CD4-positive, alpha-beta memory T cell (primary cell): ENCODE results near the gene FAM50B. TPM values are rescaled to one million over a fixed set of nuclear protein-coding genes. Genes with fewer than 3 reads are reported as not detected.

ENCODE experiments used
- CTCF ChIA-PET: fragments of 350-600 bp; sonication (Branson Sonifier 250); formaldehyde crosslinking; loops from one replicate; lab custom pipeline; 2021; ENCODE audit warnings: inconsistent platforms; ENCODE audit not compliant: partially characterized antibody; lab: Charles Lee
- POLR2A ChIA-PET: fragments of 350-600 bp; sonication (Branson Sonifier 250); formaldehyde crosslinking; loops from one replicate; lab custom pipeline; 2021; ENCODE audit not compliant: partially characterized antibody; lab: Charles Lee
- DNase-seq, 5 donors: peaks; one replicate each; pipeline versions ENCODE4 v3.0.0 to v3.0.0-alpha.2; 2020 to 2022; ENCODE audit warnings: mixed read lengths in 1 of 5
- H3K27ac ChIP-seq: one replicate; pipeline ENCODE4 v1.7.0; 2013; ENCODE audit warnings: low read depth, low read length
- H3K27me3 ChIP-seq: 2 replicates; pipeline ENCODE4 v1.7.0; 2013; ENCODE audit warnings: mild to moderate bottlenecking, low read length, moderate library complexity; ENCODE audit not compliant: insufficient read depth
- H3K36me3 ChIP-seq: 2 replicates; pipeline ENCODE4 v1.7.0; 2013; ENCODE audit warnings: mild to moderate bottlenecking, low read length, moderate library complexity; ENCODE audit not compliant: insufficient read depth
- H3K4me1 ChIP-seq: 2 replicates; pipeline ENCODE4 v1.7.0; 2013; ENCODE audit warnings: mild to moderate bottlenecking, low read length, moderate library complexity; ENCODE audit not compliant: insufficient read depth
- H3K4me3 ChIP-seq, 2 donors: one replicate each; pipeline ENCODE4 v1.7.0; 2013; ENCODE audit warnings: low read length in 2 of 2, mild to moderate bottlenecking in 1 of 2
- H3K9me3 ChIP-seq, 2 donors: one replicate each; pipeline ENCODE4 v1.7.0; 2013; ENCODE audit warnings: low read length in 2 of 2, control low read depth in 1 of 2; ENCODE audit not compliant: control insufficient read depth in 1 of 2
- H3K27ac Mint-ChIP-seq, 7 donors: one replicate each; pipeline ENCODE4 v1.8.0; 2020 to 2021; ENCODE audit warnings: mixed read lengths in 7 of 7, mild to moderate bottlenecking in 6 of 7, inconsistent platforms in 3 of 7, moderate library complexity in 3 of 7
- H3K27me3 Mint-ChIP-seq, 2 donors: one replicate each; pipeline ENCODE4 v1.8.0; 2020 to 2021; ENCODE audit warnings: mixed read lengths in 2 of 2
- H3K36me3 Mint-ChIP-seq, 2 donors: one replicate each; pipeline ENCODE4 v1.8.0; 2020 to 2021; ENCODE audit warnings: mixed read lengths in 2 of 2, inconsistent platforms in 1 of 2, mild to moderate bottlenecking in 1 of 2
- H3K4me1 Mint-ChIP-seq, 4 donors: one replicate each; pipeline ENCODE4 v1.8.0; 2020 to 2021; ENCODE audit warnings: mixed read lengths in 4 of 4, mild to moderate bottlenecking in 1 of 4
- H3K4me3 Mint-ChIP-seq, 8 donors: one replicate each; pipeline ENCODE4 v1.8.0; 2020 to 2021; ENCODE audit warnings: mixed read lengths in 8 of 8, mild to moderate bottlenecking in 7 of 8, moderate library complexity in 6 of 8, inconsistent platforms in 3 of 8
- H3K9me3 Mint-ChIP-seq, 8 donors: one replicate each; pipeline ENCODE4 v1.8.0; 2020 to 2021; ENCODE audit warnings: mixed read lengths in 8 of 8, mild to moderate bottlenecking in 5 of 8, inconsistent platforms in 3 of 8, moderate library complexity in 1 of 8
- intact Hi-C: fragments of 100-400 bp; cut with micrococcal nuclease; formaldehyde crosslinking; loops from one replicate; pipeline ENCODE4 v1.15.1; 2023
- polyA plus RNA-seq, 2 donors: library from polyadenylated mRNA; unstranded; fragments of 300-500 nt; fragmentation: Illumina TruSeq; gene quantifications; one replicate each; pipeline ENCODE4 v1.2.3, GENCODE V29; 2021
- total RNA-seq, 2 experiments: library from RNA; stranded (reverse); gene quantifications; one replicate each; pipeline ENCODE4 v1.2.3, GENCODE V29; 2021

FAM50B gene
- total and polyA plus RNA-seq, 4 experiments from 2014 or later = 4.5 to 19.4 (median 15.2) TPM

- ChIA-PET POLR2A (interaction anchor here (1.1 to 1.4 kb wide), 2 partner anchors 17 to 19 kb away, joined by 5 to 14 read pairs; partner anchors contain the start of gene FAM50B), CTCF (interaction anchor here (0.8 to 2.2 kb wide), 3 partner anchors 19 to 109 kb away, joined by 3 to 12 read pairs (median 3); partner anchors contain the start of gene FAM50B)
- Mint-ChIP-seq H3K27ac (peak overlapping the region in 3 of 7 donors; percentile 2 to 87 (median 77)), H3K9me3 (peaks cover 0 to 4% (median 0%) of the 10 kb centered on the region in 8 donors), H3K4me1 (peaks cover 19 to 43% (median 29%) of the 10 kb centered on the region in 4 donors), H3K4me3 (peak overlapping the region in 2 of 8 donors; percentile 44 to 66), H3K36me3 (peaks cover 0 to 4% of the 10 kb centered on the region in 2 donors), H3K27me3 (peaks cover 0 to 2% of the 10 kb centered on the region in 2 donors)
- H3K36me3 ChIP-seq = no peaks in the 10 kb centered on the region
- no peak overlapping the region for H3K4me3 ChIP-seq
- intact Hi-C loops = no loop called here
- no peak for DNase-seq
- no peaks in the 10 kb centered on the region for H3K27me3 ChIP-seq
- no peak overlapping the region for H3K27ac ChIP-seq
- H3K9me3 ChIP-seq = no peaks in the 10 kb centered on the region
- H3K4me1 ChIP-seq = peaks cover 41% of the 10 kb centered on the region
Measured at GRCh38 chr6:3868544-3868943, 19.4 kb downstream of the FAM50B start.

- H3K27ac Mint-ChIP-seq = peak overlapping the region; percentile 85 to 92 (median 87)
Measured at GRCh38 chr6:3869284-3869631, 20.1 kb downstream of the FAM50B start.

GRCh38 chr6:3869632-3870527 is 20.7 kb downstream of the FAM50B start:
- Mint-ChIP-seq H3K4me1 (peaks cover 19 to 43% (median 29%) of the 10 kb centered on the region in 4 donors), H3K36me3 (peaks cover 0 to 4% of the 10 kb centered on the region in 2 donors), H3K9me3 (peaks cover 0 to 4% (median 0%) of the 10 kb centered on the region in 8 donors), H3K27me3 (peaks cover 0 to 4% of the 10 kb centered on the region in 2 donors), H3K4me3 (peak overlapping the region in 7 of 8 donors; percentile 42 to 77 (median 66)), H3K27ac (peak overlapping the region; percentile 85 to 92 (median 87))
- H3K4me1 ChIP-seq = peaks cover 41% of the 10 kb centered on the region
- no peaks in the 10 kb centered on the region for H3K27me3 ChIP-seq
- ChIA-PET CTCF (interaction anchor here (0.9 to 2.7 kb wide), 3 partner anchors 21 to 108 kb away, joined by 3 to 10 read pairs (median 3); partner anchors contain the start of gene FAM50B), POLR2A (interaction anchor here (0.9 kb wide), 1 partner anchor 21 kb away, joined by 3 read pairs; the partner anchor contains the start of gene FAM50B)
- H3K4me3 ChIP-seq = peak overlapping the region in 1 of 2 donors; percentile 11
- peak overlapping the region; percentile 19 for H3K27ac ChIP-seq
- H3K9me3 ChIP-seq = no peaks in the 10 kb centered on the region
- intact Hi-C loops = no loop called here
- DNase-seq = peak in 4 of 5 donors; percentile 17 to 47 (median 30)
- no peaks in the 10 kb centered on the region for H3K36me3 ChIP-seq

More at GRCh38 chr6:3869284-3869631, 20.1 kb downstream of the FAM50B start:
- H3K4me3 Mint-ChIP-seq = peak overlapping the region in 7 of 8 donors; percentile 1 to 77 (median 53)
- Histone ChIP-seq H3K27ac (peak overlapping the region; percentile 19), H3K9me3 (no peaks in the 10 kb centered on the region), H3K27me3 (no peaks in the 10 kb centered on the region), H3K4me3 (peak overlapping the region in 1 of 2 donors; percentile 11), H3K4me1 (peaks cover 41% of the 10 kb centered on the region), H3K36me3 (no peaks in the 10 kb centered on the region)
- peaks cover 0 to 7% of the 10 kb centered on the region in 2 donors for H3K27me3 Mint-ChIP-seq
- POLR2A ChIA-PET = no interaction called here
- peaks cover 0 to 4% (median 0%) of the 10 kb centered on the region in 8 donors for H3K9me3 Mint-ChIP-seq
- intact Hi-C loops = no loop called here
- H3K36me3 Mint-ChIP-seq = peaks cover 0 to 4% of the 10 kb centered on the region in 2 donors
- no peak for DNase-seq
- CTCF ChIA-PET = no interaction called here
- peaks cover 19 to 43% (median 29%) of the 10 kb centered on the region in 4 donors for H3K4me1 Mint-ChIP-seq

GRCh38 chr6:3870528-3870925 is 21.4 kb downstream of the FAM50B start:
- Histone ChIP-seq H3K4me3 (no peak overlapping the region), H3K4me1 (peaks cover 41% of the 10 kb centered on the region), H3K27ac (peak overlapping the region; percentile 19), H3K27me3 (no peaks in the 10 kb centered on the region), H3K9me3 (no peaks in the 10 kb centered on the region), H3K36me3 (no peaks in the 10 kb centered on the region)
- Mint-ChIP-seq H3K27me3 (peaks cover 0 to 4% of the 10 kb centered on the region in 2 donors), H3K9me3 (no peaks in the 10 kb centered on the region), H3K4me1 (peaks cover 19 to 43% (median 29%) of the 10 kb centered on the region in 4 donors), H3K4me3 (peak overlapping the region in 6 of 8 donors; percentile 54 to 77 (median 68)), H3K36me3 (no peaks in the 10 kb centered on the region), H3K27ac (peak overlapping the region in 6 of 7 donors; percentile 71 to 92 (median 86))
- POLR2A ChIA-PET = interaction anchor here (0.9 kb wide), 1 partner anchor 21 kb away, joined by 3 read pairs; the partner anchor contains the start of gene FAM50B
- intact Hi-C loops = no loop called here
- CTCF ChIA-PET = interaction anchor here (0.9 to 2.7 kb wide), 3 partner anchors 21 to 108 kb away, joined by 3 to 10 read pairs (median 3); partner anchors contain the start of gene FAM50B
- no peak for DNase-seq

- Mint-ChIP-seq H3K9me3 (no peaks in the 10 kb centered on the region), H3K36me3 (no peaks in the 10 kb centered on the region), H3K4me1 (peaks cover 19 to 41% (median 29%) of the 10 kb centered on the region in 4 donors), H3K4me3 (no peak overlapping the region), H3K27ac (no peak overlapping the region), H3K27me3 (peaks cover 0 to 4% of the 10 kb centered on the region in 2 donors)
- ChIA-PET CTCF (interaction anchor here (1.4 to 2.7 kb wide), 2 partner anchors 22 to 61 kb away, joined by 3 to 10 read pairs; partner anchors contain the start of gene FAM50B), POLR2A (no interaction called here)
- no peaks in the 10 kb centered on the region for H3K9me3 ChIP-seq
- H3K27ac ChIP-seq = no peak overlapping the region
- H3K27me3 ChIP-seq = no peaks in the 10 kb centered on the region
- H3K36me3 ChIP-seq = no peaks in the 10 kb centered on the region
- peaks cover 41% of the 10 kb centered on the region for H3K4me1 ChIP-seq
- no peak overlapping the region for H3K4me3 ChIP-seq
- intact Hi-C loops = no loop called here
- DNase-seq = no peak
Measured at GRCh38 chr6:3871515-3871914, 22.3 kb downstream of the FAM50B start.

GRCh38 chr6:3871939-3872338 is 22.8 kb downstream of the FAM50B start:
- peaks cover 0 to 4% of the 10 kb centered on the region in 2 donors for H3K27me3 Mint-ChIP-seq
- no peaks in the 10 kb centered on the region for H3K36me3 ChIP-seq
- no peak overlapping the region for H3K4me3 Mint-ChIP-seq
- CTCF ChIA-PET = interaction anchor here (2.7 kb wide), 1 partner anchor 23 kb away, joined by 10 read pairs; the partner anchor contains the start of gene FAM50B
- DNase-seq = no peak
- no peaks in the 10 kb centered on the region for H3K27me3 ChIP-seq
- H3K27ac Mint-ChIP-seq = no peak overlapping the region
- H3K27ac ChIP-seq = no peak overlapping the region
- H3K9me3 Mint-ChIP-seq = no peaks in the 10 kb centered on the region
- no peak overlapping the region for H3K4me3 ChIP-seq
- intact Hi-C loops = no loop called here
- H3K4me1 ChIP-seq = peaks cover 40% of the 10 kb centered on the region
- H3K9me3 ChIP-seq = no peaks in the 10 kb centered on the region
- H3K4me1 Mint-ChIP-seq = peaks cover 19 to 38% (median 29%) of the 10 kb centered on the region in 4 donors
- H3K36me3 Mint-ChIP-seq = no peaks in the 10 kb centered on the region
- POLR2A ChIA-PET = no interaction called here
